Measurements from ENCODE around the gene TTC39C.

TTC39C gene

GRCh38 chr18:24011123-24011917, 3.2 kb upstream of the TTC39C start:
- Histone ChIP-seq H3K36me3 (ENCODE audit: control insufficient read depth in 4 of 4, insufficient read depth in 4 of 4, low read length in 3 of 4) (no peaks in the 10 kb centered on the region), H3K9me3 (ENCODE audit: control extremely low read depth in 1 of 5, control insufficient read depth in 4 of 5, insufficient read depth in 2 of 5, low read depth in 1 of 5, low read length in 4 of 5) (no peaks in the 10 kb centered on the region), H3K27ac (ENCODE audit: insufficient read depth in 1 of 2, low read depth in 1 of 2, low read length in 2 of 2, poor library complexity in 1 of 2, severe bottlenecking in 2 of 2) (peak overlapping the region in 1 of 2 experiments; percentile 10), H3K4me3 (ENCODE audit: control insufficient read depth in 1 of 7, extremely low read depth in 1 of 7, insufficient read depth in 4 of 7, low read depth in 2 of 7, low read length in 6 of 7) (peak overlapping the region in 4 of 7 experiments; percentile 19 to 52 (median 32)), H3K27me3 (replicated peaks in 2 of 5; ENCODE audit: control insufficient read depth in 4 of 5, insufficient read depth in 5 of 5, low read length in 4 of 5) (no peaks in the 10 kb centered on the region), H3K4me1 (ENCODE audit: control extremely low read depth in 1 of 4, control insufficient read depth in 4 of 4, insufficient read depth in 4 of 4, low read length in 3 of 4) (peaks cover 32 to 56% (median 44%) of the 10 kb centered on the region in 4 experiments)
- ChIA-PET CTCF (no interaction called here), POLR2A (no interaction called here)
- peak in 2 of 3 donors; percentile 51 for DNase-seq
- 63% methylated on average over 3 of the region's 5 CpGs for WGBS (ENCODE audit: insufficient coverage)

DNA sequence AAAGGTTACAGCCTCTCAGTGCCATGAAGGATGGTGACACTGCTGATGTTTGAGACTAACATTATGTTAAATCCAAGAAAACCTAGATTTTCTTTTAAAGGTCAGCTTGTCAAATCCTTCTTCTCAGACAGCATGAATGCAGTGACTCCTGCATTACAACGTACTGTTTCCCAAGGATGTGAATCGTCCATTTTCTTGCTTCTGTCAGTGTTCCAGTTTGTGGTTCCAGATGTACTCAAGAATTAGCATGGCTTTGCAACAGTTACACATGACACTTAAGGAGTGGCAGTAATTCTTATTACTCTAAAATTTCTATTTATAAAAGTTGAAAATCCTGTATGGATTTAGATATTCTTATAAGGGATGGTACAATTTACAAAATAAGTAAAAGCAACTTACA, 1.5 kb upstream of the TTC39C start:
- Histone ChIP-seq H3K27ac (ENCODE audit: insufficient read depth in 1 of 2, low read depth in 1 of 2, low read length in 2 of 2, poor library complexity in 1 of 2, severe bottlenecking in 2 of 2) (no peak overlapping the region), H3K27me3 (replicated peaks in 2 of 5; ENCODE audit: control insufficient read depth in 4 of 5, insufficient read depth in 5 of 5, low read length in 4 of 5) (no peaks in the 10 kb centered on the region), H3K4me3 (ENCODE audit: control insufficient read depth in 1 of 7, extremely low read depth in 1 of 7, insufficient read depth in 4 of 7, low read depth in 2 of 7, low read length in 6 of 7) (no peak overlapping the region), H3K4me1 (ENCODE audit: control extremely low read depth in 1 of 4, control insufficient read depth in 4 of 4, insufficient read depth in 4 of 4, low read length in 3 of 4) (peaks cover 40 to 74% (median 56%) of the 10 kb centered on the region in 4 experiments), H3K36me3 (ENCODE audit: control insufficient read depth in 4 of 4, insufficient read depth in 4 of 4, low read length in 3 of 4) (peaks cover 0 to 6% (median 0%) of the 10 kb centered on the region in 4 experiments), H3K9me3 (ENCODE audit: control extremely low read depth in 1 of 5, control insufficient read depth in 4 of 5, insufficient read depth in 2 of 5, low read depth in 1 of 5, low read length in 4 of 5) (no peaks in the 10 kb centered on the region)
- POLR2A ChIA-PET, result no interaction called here
- WGBS (ENCODE audit: insufficient coverage), result 71% methylated on average over 2 of the region's 2 CpGs
- CTCF ChIA-PET, result interaction anchor here (3.0 kb wide), 1 partner anchor 13 kb away, joined by 7 read pairs; no protein-coding TSS in a partner anchor
- peak in 1 of 3 donors; percentile 15 for DNase-seq

- CTCF ChIA-PET, result interaction anchor here (0.6 to 3.0 kb wide), 4 partner anchors 11 to 858 kb away, joined by 3 to 7 read pairs (median 3); no protein-coding TSS in a partner anchor
- H3K4me1 ChIP-seq (ENCODE audit: control extremely low read depth in 1 of 4, control insufficient read depth in 4 of 4, insufficient read depth in 4 of 4, low read length in 3 of 4), result peaks cover 55 to 85% (median 69%) of the 10 kb centered on the region in 4 experiments
- POLR2A ChIA-PET, result interaction anchor here (0.8 kb wide), 1 partner anchor 99 kb away, joined by 3 read pairs; no protein-coding TSS in a partner anchor
- H3K27ac ChIP-seq (ENCODE audit: insufficient read depth in 1 of 2, low read depth in 1 of 2, low read length in 2 of 2, poor library complexity in 1 of 2, severe bottlenecking in 2 of 2), result no peak overlapping the region
- H3K4me3 ChIP-seq (ENCODE audit: control insufficient read depth in 1 of 7, extremely low read depth in 1 of 7, insufficient read depth in 4 of 7, low read depth in 2 of 7, low read length in 6 of 7), result peak overlapping the region; percentile 69 to 85 (median 78)
- DNase-seq, result peak in 2 of 3 donors; percentile 70 to 80
- WGBS (ENCODE audit: insufficient coverage), result 0% methylated on average over 47 of the region's 50 CpGs
- no peaks in the 10 kb centered on the region for H3K9me3 ChIP-seq (ENCODE audit: control extremely low read depth in 1 of 5, control insufficient read depth in 4 of 5, insufficient read depth in 2 of 5, low read depth in 1 of 5, low read length in 4 of 5)
- no peaks in the 10 kb centered on the region for H3K27me3 ChIP-seq (replicated peaks in 2 of 5; ENCODE audit: control insufficient read depth in 4 of 5, insufficient read depth in 5 of 5, low read length in 4 of 5)
- peaks cover 0 to 6% (median 0%) of the 10 kb centered on the region in 4 experiments for H3K36me3 ChIP-seq (ENCODE audit: control insufficient read depth in 4 of 4, insufficient read depth in 4 of 4, low read length in 3 of 4)
Measured at GRCh38 chr18:24014986-24015638, 558 bp downstream of the TTC39C start.

DNA sequence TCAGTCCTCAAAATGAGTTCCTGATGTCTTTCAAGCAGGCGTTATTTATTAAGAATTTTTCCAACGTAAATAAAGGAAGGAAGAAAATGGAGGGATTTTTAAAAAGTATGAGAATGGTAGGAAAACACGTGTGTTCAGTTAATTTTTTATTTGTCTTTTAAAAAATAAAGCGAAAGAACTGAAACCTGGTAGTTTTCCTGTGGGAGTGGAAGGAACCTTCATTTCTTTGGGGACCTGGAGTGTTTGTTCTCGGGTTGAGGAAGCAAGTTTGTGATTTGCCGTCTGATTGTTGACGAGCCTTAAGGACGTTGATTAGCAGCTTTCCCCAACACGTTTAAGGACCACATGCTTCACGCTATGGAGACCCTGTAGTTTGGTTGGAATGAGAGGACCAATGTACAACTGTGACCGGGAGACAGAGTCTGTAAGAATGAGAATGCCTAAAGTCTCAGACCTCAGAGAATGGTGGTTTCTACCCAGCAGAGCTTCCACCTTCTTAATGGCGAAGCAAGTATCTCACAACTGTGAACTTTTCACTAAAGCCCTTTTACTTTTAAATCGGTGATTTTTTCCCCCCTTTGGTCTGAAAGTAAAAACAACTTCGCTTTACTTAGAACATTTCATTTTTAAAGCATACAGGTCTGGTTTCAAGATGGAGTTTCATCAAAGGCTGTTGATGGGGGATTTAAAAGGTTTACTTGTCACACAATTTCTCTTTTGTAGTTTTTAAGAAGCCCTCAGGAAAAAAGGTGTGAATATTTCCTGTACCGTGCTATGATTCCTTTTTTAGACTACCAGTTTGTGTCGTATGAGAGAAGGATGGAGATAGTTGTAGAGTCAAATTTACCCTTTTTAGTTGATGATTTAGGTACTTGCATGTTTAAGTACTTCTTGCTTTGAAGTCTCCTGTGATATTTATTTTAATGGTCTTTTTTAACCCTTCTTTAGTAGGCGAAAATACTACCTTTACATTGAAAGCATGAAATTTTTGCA, 1.4 kb downstream of the TTC39C start:
- POLR2A ChIA-PET, result no interaction called here
- Histone ChIP-seq H3K9me3 (ENCODE audit: control extremely low read depth in 1 of 5, control insufficient read depth in 4 of 5, insufficient read depth in 2 of 5, low read depth in 1 of 5, low read length in 4 of 5) (no peaks in the 10 kb centered on the region), H3K27me3 (replicated peaks in 2 of 5; ENCODE audit: control insufficient read depth in 4 of 5, insufficient read depth in 5 of 5, low read length in 4 of 5) (no peaks in the 10 kb centered on the region), H3K27ac (ENCODE audit: insufficient read depth in 1 of 2, low read depth in 1 of 2, low read length in 2 of 2, poor library complexity in 1 of 2, severe bottlenecking in 2 of 2) (no peak overlapping the region), H3K36me3 (ENCODE audit: control insufficient read depth in 4 of 4, insufficient read depth in 4 of 4, low read length in 3 of 4) (peaks cover 0 to 6% (median 0%) of the 10 kb centered on the region in 4 experiments), H3K4me3 (ENCODE audit: control insufficient read depth in 1 of 7, extremely low read depth in 1 of 7, insufficient read depth in 4 of 7, low read depth in 2 of 7, low read length in 6 of 7) (peak overlapping the region in 6 of 7 experiments; percentile 71 to 85 (median 79)), H3K4me1 (ENCODE audit: control extremely low read depth in 1 of 4, control insufficient read depth in 4 of 4, insufficient read depth in 4 of 4, low read length in 3 of 4) (peaks cover 56 to 88% (median 73%) of the 10 kb centered on the region in 4 experiments)
- CTCF ChIA-PET, result interaction anchor here (0.7 to 3.0 kb wide), 3 partner anchors 10 to 104 kb away, joined by 3 to 7 read pairs (median 3); no protein-coding TSS in a partner anchor
- 39% methylated on average over 12 of the region's 17 CpGs for WGBS (ENCODE audit: insufficient coverage)
- peak in 1 of 3 donors; percentile 27 for DNase-seq

GRCh38 chr18:24016643-24017042, 2.1 kb downstream of the TTC39C start:
- H3K4me1 ChIP-seq (ENCODE audit: control extremely low read depth in 1 of 4, control insufficient read depth in 4 of 4, insufficient read depth in 4 of 4, low read length in 3 of 4), result peaks cover 58 to 88% (median 73%) of the 10 kb centered on the region in 4 experiments
- no peaks in the 10 kb centered on the region for H3K9me3 ChIP-seq (ENCODE audit: control extremely low read depth in 1 of 5, control insufficient read depth in 4 of 5, insufficient read depth in 2 of 5, low read depth in 1 of 5, low read length in 4 of 5)
- no peak overlapping the region for H3K27ac ChIP-seq (ENCODE audit: insufficient read depth in 1 of 2, low read depth in 1 of 2, low read length in 2 of 2, poor library complexity in 1 of 2, severe bottlenecking in 2 of 2)
- peaks cover 0 to 6% (median 0%) of the 10 kb centered on the region in 4 experiments for H3K36me3 ChIP-seq (ENCODE audit: control insufficient read depth in 4 of 4, insufficient read depth in 4 of 4, low read length in 3 of 4)
- no CpG with 5 or more reads among the region's 2 CpGs for WGBS (ENCODE audit: insufficient coverage)
- POLR2A ChIA-PET, result no interaction called here
- CTCF ChIA-PET, result no interaction called here
- no peaks in the 10 kb centered on the region for H3K27me3 ChIP-seq (replicated peaks in 2 of 5; ENCODE audit: control insufficient read depth in 4 of 5, insufficient read depth in 5 of 5, low read length in 4 of 5)
- H3K4me3 ChIP-seq (ENCODE audit: control insufficient read depth in 1 of 7, extremely low read depth in 1 of 7, insufficient read depth in 4 of 7, low read depth in 2 of 7, low read length in 6 of 7), result peak overlapping the region in 2 of 7 experiments; percentile 39 to 78
- DNase-seq, result no peak

DNA sequence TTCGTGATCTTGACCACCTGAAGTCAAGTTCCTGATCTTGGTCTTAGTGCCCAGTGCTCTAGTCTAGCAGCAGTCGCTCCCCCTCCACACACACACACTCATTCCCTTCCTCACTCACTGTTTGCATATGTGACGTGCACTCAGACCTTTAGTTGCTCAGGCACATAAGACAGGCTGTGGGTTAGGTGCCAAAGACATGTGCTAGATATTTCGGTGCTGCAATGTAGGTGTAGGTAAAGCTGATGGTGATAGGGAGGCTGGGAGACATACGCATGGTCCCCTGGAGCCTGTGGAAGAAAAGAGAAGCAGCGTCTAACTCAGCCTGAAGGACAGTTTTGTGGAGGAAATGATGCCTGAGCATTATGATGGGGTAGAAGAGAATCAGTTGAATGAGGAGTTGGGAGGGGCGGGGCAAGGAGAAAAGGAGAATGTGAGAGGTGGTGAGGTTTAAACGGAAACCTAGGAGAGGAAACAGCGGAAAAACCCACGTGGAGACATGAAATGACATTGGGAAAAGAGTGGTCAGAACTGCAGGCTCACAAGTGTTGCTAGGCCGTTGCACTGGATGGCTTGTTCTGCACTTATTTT, 3.8 kb downstream of the TTC39C start:
- H3K36me3 ChIP-seq (ENCODE audit: control insufficient read depth in 4 of 4, insufficient read depth in 4 of 4, low read length in 3 of 4), result peaks cover 0 to 15% (median under 1%) of the 10 kb centered on the region in 4 experiments
- no peaks in the 10 kb centered on the region for H3K27me3 ChIP-seq (replicated peaks in 2 of 5; ENCODE audit: control insufficient read depth in 4 of 5, insufficient read depth in 5 of 5, low read length in 4 of 5)
- 89% methylated on average over 9 of the region's 11 CpGs for WGBS (ENCODE audit: insufficient coverage)
- H3K4me1 ChIP-seq (ENCODE audit: control extremely low read depth in 1 of 4, control insufficient read depth in 4 of 4, insufficient read depth in 4 of 4, low read length in 3 of 4), result peaks cover 53 to 89% (median 77%) of the 10 kb centered on the region in 4 experiments
- H3K27ac ChIP-seq (ENCODE audit: insufficient read depth in 1 of 2, low read depth in 1 of 2, low read length in 2 of 2, poor library complexity in 1 of 2, severe bottlenecking in 2 of 2), result no peak overlapping the region
- peak overlapping the region in 1 of 7 experiments; percentile 7 for H3K4me3 ChIP-seq (ENCODE audit: control insufficient read depth in 1 of 7, extremely low read depth in 1 of 7, insufficient read depth in 4 of 7, low read depth in 2 of 7, low read length in 6 of 7)
- POLR2A ChIA-PET, result no interaction called here
- no peaks in the 10 kb centered on the region for H3K9me3 ChIP-seq (ENCODE audit: control extremely low read depth in 1 of 5, control insufficient read depth in 4 of 5, insufficient read depth in 2 of 5, low read depth in 1 of 5, low read length in 4 of 5)
- no peak for DNase-seq
- CTCF ChIA-PET, result interaction anchor here (1.1 kb wide), 1 partner anchor 8 kb away, joined by 3 read pairs; no protein-coding TSS in a partner anchor

Measured in common myeloid progenitor, CD34-positive (primary cell).